Measurements from ENCODE around the gene RIC1. TPM values are rescaled to one million over a fixed set of nuclear protein-coding genes. Genes with fewer than 3 reads are reported as not detected.

The RIC1 gene
- total and polyA plus RNA-seq, 9 of the 15 experiments (the other 6 are each of a cell fraction or from before 2014, with no cell fraction given), result 3.2 to 25.8 (median 15.0) TPM

DNA sequence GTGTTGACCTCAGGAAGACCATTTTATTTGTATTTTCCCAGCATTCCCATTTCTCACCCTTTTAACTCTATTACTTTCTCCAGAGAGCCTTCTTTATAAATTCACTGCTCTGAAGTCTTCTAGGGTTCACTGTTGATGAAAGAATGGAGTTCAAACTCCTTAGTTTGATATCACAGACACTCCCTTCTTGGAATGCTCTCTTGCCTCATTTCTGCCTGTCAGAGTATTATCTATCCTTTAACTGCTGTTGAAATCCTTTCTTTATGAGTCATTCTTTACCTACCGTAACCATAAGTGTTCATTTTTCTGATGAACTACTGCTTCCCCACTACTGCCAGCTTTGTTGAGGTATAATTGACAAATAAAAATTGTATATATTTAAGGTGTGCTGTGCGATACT lies 4.3 kb downstream of the RIC1 start (continued):
- TF ChIP-seq, protein P1, sequence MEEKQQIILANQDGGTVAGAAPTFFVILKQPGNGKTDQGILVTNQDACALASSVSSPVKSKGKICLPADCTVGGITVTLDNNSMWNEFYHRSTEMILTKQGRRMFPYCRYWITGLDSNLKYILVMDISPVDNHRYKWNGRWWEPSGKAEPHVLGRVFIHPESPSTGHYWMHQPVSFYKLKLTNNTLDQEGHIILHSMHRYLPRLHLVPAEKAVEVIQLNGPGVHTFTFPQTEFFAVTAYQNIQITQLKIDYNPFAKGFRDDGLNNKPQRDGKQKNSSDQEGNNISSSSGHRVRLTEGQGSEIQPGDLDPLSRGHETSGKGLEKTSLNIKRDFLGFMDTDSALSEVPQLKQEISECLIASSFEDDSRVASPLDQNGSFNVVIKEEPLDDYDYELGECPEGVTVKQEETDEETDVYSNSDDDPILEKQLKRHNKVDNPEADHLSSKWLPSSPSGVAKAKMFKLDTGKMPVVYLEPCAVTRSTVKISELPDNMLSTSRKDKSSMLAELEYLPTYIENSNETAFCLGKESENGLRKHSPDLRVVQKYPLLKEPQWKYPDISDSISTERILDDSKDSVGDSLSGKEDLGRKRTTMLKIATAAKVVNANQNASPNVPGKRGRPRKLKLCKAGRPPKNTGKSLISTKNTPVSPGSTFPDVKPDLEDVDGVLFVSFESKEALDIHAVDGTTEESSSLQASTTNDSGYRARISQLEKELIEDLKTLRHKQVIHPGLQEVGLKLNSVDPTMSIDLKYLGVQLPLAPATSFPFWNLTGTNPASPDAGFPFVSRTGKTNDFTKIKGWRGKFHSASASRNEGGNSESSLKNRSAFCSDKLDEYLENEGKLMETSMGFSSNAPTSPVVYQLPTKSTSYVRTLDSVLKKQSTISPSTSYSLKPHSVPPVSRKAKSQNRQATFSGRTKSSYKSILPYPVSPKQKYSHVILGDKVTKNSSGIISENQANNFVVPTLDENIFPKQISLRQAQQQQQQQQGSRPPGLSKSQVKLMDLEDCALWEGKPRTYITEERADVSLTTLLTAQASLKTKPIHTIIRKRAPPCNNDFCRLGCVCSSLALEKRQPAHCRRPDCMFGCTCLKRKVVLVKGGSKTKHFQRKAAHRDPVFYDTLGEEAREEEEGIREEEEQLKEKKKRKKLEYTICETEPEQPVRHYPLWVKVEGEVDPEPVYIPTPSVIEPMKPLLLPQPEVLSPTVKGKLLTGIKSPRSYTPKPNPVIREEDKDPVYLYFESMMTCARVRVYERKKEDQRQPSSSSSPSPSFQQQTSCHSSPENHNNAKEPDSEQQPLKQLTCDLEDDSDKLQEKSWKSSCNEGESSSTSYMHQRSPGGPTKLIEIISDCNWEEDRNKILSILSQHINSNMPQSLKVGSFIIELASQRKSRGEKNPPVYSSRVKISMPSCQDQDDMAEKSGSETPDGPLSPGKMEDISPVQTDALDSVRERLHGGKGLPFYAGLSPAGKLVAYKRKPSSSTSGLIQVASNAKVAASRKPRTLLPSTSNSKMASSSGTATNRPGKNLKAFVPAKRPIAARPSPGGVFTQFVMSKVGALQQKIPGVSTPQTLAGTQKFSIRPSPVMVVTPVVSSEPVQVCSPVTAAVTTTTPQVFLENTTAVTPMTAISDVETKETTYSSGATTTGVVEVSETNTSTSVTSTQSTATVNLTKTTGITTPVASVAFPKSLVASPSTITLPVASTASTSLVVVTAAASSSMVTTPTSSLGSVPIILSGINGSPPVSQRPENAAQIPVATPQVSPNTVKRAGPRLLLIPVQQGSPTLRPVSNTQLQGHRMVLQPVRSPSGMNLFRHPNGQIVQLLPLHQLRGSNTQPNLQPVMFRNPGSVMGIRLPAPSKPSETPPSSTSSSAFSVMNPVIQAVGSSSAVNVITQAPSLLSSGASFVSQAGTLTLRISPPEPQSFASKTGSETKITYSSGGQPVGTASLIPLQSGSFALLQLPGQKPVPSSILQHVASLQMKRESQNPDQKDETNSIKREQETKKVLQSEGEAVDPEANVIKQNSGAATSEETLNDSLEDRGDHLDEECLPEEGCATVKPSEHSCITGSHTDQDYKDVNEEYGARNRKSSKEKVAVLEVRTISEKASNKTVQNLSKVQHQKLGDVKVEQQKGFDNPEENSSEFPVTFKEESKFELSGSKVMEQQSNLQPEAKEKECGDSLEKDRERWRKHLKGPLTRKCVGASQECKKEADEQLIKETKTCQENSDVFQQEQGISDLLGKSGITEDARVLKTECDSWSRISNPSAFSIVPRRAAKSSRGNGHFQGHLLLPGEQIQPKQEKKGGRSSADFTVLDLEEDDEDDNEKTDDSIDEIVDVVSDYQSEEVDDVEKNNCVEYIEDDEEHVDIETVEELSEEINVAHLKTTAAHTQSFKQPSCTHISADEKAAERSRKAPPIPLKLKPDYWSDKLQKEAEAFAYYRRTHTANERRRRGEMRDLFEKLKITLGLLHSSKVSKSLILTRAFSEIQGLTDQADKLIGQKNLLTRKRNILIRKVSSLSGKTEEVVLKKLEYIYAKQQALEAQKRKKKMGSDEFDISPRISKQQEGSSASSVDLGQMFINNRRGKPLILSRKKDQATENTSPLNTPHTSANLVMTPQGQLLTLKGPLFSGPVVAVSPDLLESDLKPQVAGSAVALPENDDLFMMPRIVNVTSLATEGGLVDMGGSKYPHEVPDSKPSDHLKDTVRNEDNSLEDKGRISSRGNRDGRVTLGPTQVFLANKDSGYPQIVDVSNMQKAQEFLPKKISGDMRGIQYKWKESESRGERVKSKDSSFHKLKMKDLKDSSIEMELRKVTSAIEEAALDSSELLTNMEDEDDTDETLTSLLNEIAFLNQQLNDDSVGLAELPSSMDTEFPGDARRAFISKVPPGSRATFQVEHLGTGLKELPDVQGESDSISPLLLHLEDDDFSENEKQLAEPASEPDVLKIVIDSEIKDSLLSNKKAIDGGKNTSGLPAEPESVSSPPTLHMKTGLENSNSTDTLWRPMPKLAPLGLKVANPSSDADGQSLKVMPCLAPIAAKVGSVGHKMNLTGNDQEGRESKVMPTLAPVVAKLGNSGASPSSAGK (IDR thresholded peaks at IDR 0.05), result no peak
- TF ChIP-seq MAFF (IDR thresholded peaks at IDR 0.05; ENCODE audit: low read length) (no peak), YBX1 (IDR thresholded peaks at IDR 0.05) (no peak), KDM5B (IDR thresholded peaks at IDR 0.05; ENCODE audit: insufficient replicate concordance, low read depth, low read length) (no peak), CBFA2T2 (conservative IDR thresholded peaks at IDR 0.05) (peak; percentile 22; the same call in 1 of the 2 replicates), HMGN3 (IDR thresholded peaks at IDR 0.05; ENCODE audit: borderline replicate concordance, extremely low read depth, insufficient read length, low read depth, low read length) (no peak), GABPB2 (CRISPR knock-in tag; conservative IDR thresholded peaks at IDR 0.05) (no peak), EP300 (IDR thresholded peaks at IDR 0.05; ENCODE audit: low read length) (peak; percentile 63; the same call in 1 of the 2 replicates), ZNF347 (CRISPR knock-in tag; IDR thresholded peaks at IDR 0.05; ENCODE audit: low read depth) (no peak), SMARCE1 (IDR thresholded peaks at IDR 0.05) (peak; percentile 75), ZNF23 (CRISPR knock-in tag; IDR thresholded peaks at IDR 0.05) (no peak)
- TF ChIP-seq, protein P2, sequence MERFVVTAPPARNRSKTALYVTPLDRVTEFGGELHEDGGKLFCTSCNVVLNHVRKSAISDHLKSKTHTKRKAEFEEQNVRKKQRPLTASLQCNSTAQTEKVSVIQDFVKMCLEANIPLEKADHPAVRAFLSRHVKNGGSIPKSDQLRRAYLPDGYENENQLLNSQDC (CRISPR knock-in tag; IDR thresholded peaks at IDR 0.05), result no peak
- TF ChIP-seq, protein P3, sequence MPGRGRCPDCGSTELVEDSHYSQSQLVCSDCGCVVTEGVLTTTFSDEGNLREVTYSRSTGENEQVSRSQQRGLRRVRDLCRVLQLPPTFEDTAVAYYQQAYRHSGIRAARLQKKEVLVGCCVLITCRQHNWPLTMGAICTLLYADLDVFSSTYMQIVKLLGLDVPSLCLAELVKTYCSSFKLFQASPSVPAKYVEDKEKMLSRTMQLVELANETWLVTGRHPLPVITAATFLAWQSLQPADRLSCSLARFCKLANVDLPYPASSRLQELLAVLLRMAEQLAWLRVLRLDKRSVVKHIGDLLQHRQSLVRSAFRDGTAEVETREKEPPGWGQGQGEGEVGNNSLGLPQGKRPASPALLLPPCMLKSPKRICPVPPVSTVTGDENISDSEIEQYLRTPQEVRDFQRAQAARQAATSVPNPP (IDR thresholded peaks at IDR 0.05; ENCODE audit: borderline replicate concordance, insufficient read depth, insufficient read length), result no peak
- TF ChIP-seq, protein P4, sequence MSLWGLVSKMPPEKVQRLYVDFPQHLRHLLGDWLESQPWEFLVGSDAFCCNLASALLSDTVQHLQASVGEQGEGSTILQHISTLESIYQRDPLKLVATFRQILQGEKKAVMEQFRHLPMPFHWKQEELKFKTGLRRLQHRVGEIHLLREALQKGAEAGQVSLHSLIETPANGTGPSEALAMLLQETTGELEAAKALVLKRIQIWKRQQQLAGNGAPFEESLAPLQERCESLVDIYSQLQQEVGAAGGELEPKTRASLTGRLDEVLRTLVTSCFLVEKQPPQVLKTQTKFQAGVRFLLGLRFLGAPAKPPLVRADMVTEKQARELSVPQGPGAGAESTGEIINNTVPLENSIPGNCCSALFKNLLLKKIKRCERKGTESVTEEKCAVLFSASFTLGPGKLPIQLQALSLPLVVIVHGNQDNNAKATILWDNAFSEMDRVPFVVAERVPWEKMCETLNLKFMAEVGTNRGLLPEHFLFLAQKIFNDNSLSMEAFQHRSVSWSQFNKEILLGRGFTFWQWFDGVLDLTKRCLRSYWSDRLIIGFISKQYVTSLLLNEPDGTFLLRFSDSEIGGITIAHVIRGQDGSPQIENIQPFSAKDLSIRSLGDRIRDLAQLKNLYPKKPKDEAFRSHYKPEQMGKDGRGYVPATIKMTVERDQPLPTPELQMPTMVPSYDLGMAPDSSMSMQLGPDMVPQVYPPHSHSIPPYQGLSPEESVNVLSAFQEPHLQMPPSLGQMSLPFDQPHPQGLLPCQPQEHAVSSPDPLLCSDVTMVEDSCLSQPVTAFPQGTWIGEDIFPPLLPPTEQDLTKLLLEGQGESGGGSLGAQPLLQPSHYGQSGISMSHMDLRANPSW (CRISPR knock-in tag; IDR thresholded peaks at IDR 0.05), result no peak
